ENCODE measurements around the gene ITPR2.
"Not testable (repeated sequence)": the region's sequence is repeated elsewhere in the genome, so short reads cannot be mapped to it uniquely, and the experiment has no call there.

ITPR2 gene

DNA sequence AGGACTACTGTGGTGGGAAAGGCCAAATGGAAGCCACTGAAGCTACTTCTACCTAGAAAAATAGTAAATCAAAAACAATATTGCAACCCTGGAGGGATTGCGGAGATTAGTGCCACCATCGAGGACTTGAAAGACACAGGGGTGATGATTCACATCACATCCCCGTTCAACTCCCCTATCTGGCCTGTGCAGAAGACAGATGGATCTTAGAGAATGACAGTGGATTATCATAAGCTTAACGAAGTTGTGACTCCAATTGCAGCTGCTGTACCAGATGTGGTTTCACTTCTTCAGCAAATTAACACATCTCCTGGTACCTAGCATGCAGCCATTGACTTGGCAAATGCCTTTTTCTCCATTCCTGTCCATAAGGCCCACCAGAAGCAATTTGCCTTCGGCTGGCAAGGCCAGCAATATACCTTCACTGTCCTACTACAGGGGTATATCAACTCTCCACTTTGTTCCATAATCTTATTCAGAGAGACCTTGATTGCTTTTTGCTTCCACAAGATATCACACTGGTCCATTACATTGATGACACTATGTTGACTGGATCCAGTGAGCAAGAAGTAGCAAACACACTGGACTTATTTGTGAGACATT lies 54.7 kb downstream of the ITPR2 start:
- H3K27me3 Mint-ChIP-seq; H3K27ac Mint-ChIP-seq; ATAC-seq (ENCODE audit: low read depth); DNase-seq (ENCODE audit: low spot score in 2 of 2); H3K4me3 Mint-ChIP-seq; H3K9me3 Mint-ChIP-seq: not testable (repeated sequence)
- Mint-ChIP-seq H3K36me3 (peaks cover 46% of the 10 kb centered on the region), H3K4me1 (peaks cover 13% of the 10 kb centered on the region)

DNA sequence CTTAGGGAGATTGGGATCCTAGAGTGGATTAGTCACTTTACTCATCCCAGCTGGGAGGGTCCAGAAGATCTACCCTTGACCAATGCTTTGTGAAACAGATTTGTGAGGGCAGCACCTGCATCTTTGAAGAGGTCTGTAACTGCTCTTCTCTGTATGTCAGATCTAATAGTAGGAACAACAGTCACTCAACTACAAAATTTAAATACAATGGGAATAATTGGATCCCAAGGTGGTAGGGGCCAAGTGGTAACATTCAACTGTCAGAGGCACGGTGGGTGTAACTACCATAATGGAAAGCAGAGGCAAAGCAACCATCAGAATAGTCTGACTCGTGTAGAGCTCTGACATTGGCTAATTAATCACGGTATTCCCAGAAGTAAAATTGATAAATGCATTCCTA lies 55.8 kb downstream of the ITPR2 start:
- peaks cover 13% of the 10 kb centered on the region for H3K4me1 Mint-ChIP-seq
- H3K27me3 Mint-ChIP-seq = no peaks in the 10 kb centered on the region
- H3K36me3 Mint-ChIP-seq = peaks cover 45% of the 10 kb centered on the region
- ATAC-seq (ENCODE audit: low read depth) (no peak), DNase-seq (ENCODE audit: low spot score in 2 of 2) (no peak)
- H3K27ac Mint-ChIP-seq = no peak overlapping the region
- peaks cover 6% of the 10 kb centered on the region for H3K9me3 Mint-ChIP-seq
- H3K4me3 Mint-ChIP-seq = no peak overlapping the region

DNA sequence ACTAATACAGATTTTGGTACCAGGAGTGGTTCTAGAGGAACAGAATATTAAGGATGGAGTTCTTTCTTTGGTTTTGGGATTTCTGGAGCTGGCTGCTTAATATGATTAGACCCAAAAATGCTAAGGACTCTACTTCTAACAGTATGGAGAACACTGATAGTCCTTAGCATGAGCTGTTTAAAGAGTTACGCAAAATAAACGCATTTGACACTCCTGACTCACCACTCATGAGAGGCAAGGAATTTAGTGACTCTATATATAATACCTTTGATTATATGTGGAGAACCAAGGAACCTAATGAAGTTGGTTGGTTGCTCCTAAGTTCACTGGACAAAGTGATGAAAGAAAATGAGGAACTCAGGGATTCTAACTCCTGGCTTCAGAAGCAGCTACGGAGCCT lies 57.0 kb downstream of the ITPR2 start:
- Mint-ChIP-seq H3K36me3 (peaks cover 45% of the 10 kb centered on the region), H3K4me1 (peaks cover 13% of the 10 kb centered on the region)
- not testable (repeated sequence) for H3K9me3 Mint-ChIP-seq; H3K27me3 Mint-ChIP-seq; H3K27ac Mint-ChIP-seq; H3K4me3 Mint-ChIP-seq; ATAC-seq (ENCODE audit: low read depth); DNase-seq (ENCODE audit: low spot score in 2 of 2)

DNA sequence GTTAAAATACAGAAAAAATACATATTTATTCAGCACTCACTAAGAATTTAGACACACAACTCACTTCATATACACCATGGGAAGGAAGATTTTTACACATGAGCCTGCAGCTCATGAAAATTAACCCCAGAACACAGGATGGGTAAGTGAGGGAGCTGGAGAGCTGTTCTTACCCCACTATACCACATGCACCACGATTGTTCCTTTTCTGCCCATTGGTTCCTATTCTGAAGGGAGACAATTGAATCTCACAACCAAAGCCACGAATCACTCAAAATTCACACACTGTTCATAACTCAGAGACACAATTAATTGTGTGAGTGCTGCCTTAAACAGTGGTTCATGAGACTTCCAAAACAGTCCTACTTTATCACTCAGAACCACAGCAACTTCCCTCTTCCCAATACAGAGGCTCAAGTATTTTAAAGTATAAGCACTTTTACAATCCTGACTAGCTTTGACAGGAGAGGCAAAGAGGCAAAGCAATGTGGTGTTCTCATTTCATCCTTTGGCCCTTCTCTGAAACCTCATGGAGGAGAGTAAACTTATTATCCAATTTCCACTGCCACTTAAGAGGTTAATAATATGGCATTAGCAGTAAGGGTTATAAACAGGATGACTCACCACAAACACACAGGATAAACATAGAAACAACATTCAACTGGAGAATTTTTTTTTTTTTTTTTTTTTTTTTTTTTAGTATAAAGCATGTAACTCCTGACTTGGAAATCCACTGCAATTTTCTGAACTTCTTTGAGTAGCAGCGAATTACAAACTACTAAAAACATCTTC lies 59.5 kb downstream of the ITPR2 start:
- H3K27me3 Mint-ChIP-seq = no peaks in the 10 kb centered on the region
- H3K36me3 Mint-ChIP-seq = peaks cover 32% of the 10 kb centered on the region
- H3K4me1 Mint-ChIP-seq = peaks cover 24% of the 10 kb centered on the region
- peaks cover 5% of the 10 kb centered on the region for H3K9me3 Mint-ChIP-seq
- no peak for DNase-seq (ENCODE audit: low spot score in 2 of 2)
- no peak for ATAC-seq (ENCODE audit: low read depth)
- no peak overlapping the region for H3K4me3 Mint-ChIP-seq
- H3K27ac Mint-ChIP-seq = peak overlapping the region; percentile 69

DNA sequence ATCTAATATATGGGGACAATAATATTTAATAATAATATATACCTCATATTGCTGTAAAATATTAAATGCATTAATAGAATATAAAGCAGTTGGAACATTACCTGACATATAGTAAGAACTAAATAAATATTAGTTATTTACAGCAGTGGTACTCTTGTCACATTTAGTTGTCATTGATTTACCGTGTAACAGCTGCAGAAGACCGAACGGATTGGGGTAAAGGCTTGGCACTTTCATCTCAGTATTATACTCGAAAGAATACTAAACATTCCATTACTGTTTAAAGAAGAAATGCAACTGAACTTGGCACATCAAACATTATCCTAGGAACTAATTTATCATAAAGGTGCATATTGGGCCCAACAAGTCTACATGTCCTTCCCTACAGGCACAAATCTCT lies 61.1 kb downstream of the ITPR2 start:
- Mint-ChIP-seq H3K27ac (no peak overlapping the region), H3K27me3 (no peaks in the 10 kb centered on the region), H3K4me1 (peaks cover 27% of the 10 kb centered on the region), H3K36me3 (peaks cover 30% of the 10 kb centered on the region), H3K9me3 (peaks cover 3% of the 10 kb centered on the region), H3K4me3 (no peak overlapping the region)
- DNase-seq (ENCODE audit: low spot score in 2 of 2) (no peak), ATAC-seq (ENCODE audit: low read depth) (no peak)

DNA sequence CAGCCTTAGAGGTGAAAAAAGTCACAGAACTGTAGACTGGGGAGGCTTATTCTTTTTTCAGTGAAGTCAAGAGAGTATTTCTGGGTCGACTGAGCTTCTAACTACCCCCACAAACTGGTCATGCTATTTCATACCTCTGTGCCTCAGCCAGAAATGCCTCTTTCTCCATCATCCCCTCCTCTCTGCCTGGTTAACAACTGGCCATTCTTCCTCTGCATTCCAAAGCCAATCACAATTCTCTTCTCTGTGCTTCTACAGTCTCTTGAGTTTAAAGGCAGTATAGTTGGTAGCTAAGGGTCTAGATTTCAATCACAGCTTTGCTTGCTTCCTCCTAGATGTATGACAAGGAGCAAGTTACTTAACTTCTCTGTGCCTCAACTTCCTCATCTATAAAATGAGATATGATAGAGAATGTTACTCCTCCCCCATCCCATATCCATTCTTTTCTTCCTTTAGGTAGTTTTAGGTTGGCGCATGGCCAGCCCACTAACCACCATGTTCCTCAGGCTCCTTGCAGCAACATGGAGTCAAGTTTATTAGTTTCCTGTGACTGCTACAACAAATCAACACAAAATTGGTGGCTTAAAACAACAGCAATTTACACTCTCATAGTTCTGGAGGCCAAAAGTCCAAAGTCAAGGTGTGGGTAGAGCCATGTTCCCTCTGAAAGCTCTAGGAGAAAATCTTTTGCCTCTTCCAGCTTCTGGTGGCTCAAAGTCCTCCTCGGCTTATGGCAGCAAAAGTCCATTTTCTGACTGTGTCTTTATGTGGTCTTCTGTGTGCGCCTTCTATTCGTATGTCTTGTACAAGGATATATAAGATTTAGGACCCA lies 62.5 kb downstream of the ITPR2 start:
- Mint-ChIP-seq H3K9me3 (peaks cover 3% of the 10 kb centered on the region), H3K4me3 (no peak overlapping the region), H3K27ac (peak overlapping the region; percentile 68), H3K27me3 (no peaks in the 10 kb centered on the region), H3K36me3 (peaks cover 27% of the 10 kb centered on the region), H3K4me1 (peaks cover 29% of the 10 kb centered on the region)
- ATAC-seq (ENCODE audit: low read depth) (peak; percentile 10), DNase-seq (ENCODE audit: low spot score in 2 of 2) (no peak)

- Mint-ChIP-seq H3K27me3 (no peaks in the 10 kb centered on the region), H3K36me3 (peaks cover 20% of the 10 kb centered on the region), H3K9me3 (no peaks in the 10 kb centered on the region), H3K27ac (no peak overlapping the region), H3K4me1 (peaks cover 26% of the 10 kb centered on the region), H3K4me3 (no peak overlapping the region)
- no peak for DNase-seq (ENCODE audit: low spot score in 2 of 2)
- peak; percentile 76 for ATAC-seq (ENCODE audit: low read depth)
These were observed 63.4 kb downstream of the ITPR2 start for GRCh38 chr12:26769611-26770010.

DNA sequence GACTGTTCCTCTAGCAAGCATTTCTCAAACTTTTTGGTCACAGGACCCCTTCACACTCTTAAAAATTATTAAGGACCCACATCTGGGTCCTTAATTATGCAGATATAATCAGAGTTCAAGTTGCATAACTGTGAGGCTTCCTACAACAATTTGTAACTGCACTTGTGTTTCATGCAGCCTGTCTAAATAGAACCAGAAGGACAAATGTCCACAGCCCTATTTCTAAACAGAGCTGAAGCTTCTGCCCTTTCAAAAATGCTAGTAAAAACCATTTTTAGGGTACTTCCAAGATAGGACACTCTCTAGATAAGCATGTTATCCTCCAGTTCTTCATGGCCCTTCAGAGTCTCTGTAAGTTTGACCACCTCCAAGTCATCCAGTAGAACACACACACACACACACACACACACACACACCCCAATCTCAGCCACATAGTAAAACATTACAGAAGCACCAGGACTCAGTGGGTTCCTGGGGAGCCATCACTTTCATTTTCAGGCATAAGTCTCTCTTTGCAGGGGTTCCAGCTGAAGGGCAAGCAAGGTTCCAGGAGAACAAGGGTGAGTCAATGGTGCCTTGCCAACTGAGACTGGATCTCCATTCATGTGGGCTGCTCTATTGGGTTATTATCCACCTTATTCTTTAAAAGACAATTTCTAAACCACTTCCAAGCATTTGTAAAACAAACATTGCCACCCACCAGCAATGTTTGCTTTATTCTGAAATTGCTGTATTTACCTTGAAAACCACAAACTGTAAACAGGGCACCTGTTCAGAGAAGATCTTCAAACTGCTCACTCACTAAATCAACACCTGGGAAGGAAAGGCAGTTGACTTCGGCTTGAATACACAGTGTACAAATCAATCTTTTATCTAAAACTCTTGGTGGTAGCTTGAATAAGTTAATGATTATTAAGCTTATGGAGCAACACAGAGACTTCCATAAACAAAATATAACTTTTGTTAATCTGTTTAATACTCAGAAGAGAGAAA lies 64.1 kb downstream of the ITPR2 start:
- peaks cover 25% of the 10 kb centered on the region for H3K36me3 Mint-ChIP-seq
- no peak overlapping the region for H3K4me3 Mint-ChIP-seq
- H3K27me3 Mint-ChIP-seq = no peaks in the 10 kb centered on the region
- DNase-seq (ENCODE audit: low spot score in 2 of 2) (no peak), ATAC-seq (ENCODE audit: low read depth) (no peak)
- peaks cover 26% of the 10 kb centered on the region for H3K4me1 Mint-ChIP-seq
- H3K9me3 Mint-ChIP-seq = peaks cover 2% of the 10 kb centered on the region
- H3K27ac Mint-ChIP-seq = peak overlapping the region; percentile 48

- H3K27me3 Mint-ChIP-seq = no peaks in the 10 kb centered on the region
- peaks cover 29% of the 10 kb centered on the region for H3K36me3 Mint-ChIP-seq
- H3K27ac Mint-ChIP-seq = no peak overlapping the region
These were observed 65.1 kb downstream of the ITPR2 start for GRCh38 chr12:26767865-26768264.

DNA sequence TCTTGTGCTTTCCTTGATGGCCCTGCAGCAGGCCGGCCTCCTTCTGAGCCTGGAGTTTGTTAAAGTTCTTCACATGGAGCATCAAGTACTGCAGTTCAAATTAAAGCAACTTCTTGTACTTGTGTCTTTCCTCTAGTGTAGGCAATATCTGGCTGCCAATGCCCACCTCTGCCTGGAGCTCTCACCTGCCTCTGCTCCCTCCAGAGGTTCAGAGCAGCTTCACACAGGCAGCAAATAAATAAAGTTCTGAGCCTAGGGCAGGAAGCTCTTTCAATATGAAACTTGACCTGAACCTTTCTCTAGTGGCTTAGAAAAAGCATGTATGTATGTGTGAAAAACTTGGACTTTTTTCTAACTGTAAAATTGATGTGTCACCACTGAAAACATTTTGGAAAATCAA lies 65.9 kb downstream of the ITPR2 start:
- Mint-ChIP-seq H3K27me3 (no peaks in the 10 kb centered on the region), H3K4me1 (peaks cover 21% of the 10 kb centered on the region), H3K9me3 (peaks cover 4% of the 10 kb centered on the region), H3K4me3 (no peak overlapping the region), H3K27ac (no peak overlapping the region), H3K36me3 (peaks cover 30% of the 10 kb centered on the region)
- DNase-seq (ENCODE audit: low spot score in 2 of 2) (no peak), ATAC-seq (ENCODE audit: low read depth) (no peak)

More at GRCh38 chr12:26767865-26768264, 65.1 kb downstream of the ITPR2 start:
- DNase-seq (ENCODE audit: low spot score in 2 of 2) (no peak), ATAC-seq (ENCODE audit: low read depth) (no peak)
- Mint-ChIP-seq H3K4me1 (peaks cover 21% of the 10 kb centered on the region), H3K9me3 (peaks cover 3% of the 10 kb centered on the region), H3K4me3 (no peak overlapping the region)

GRCh38 chr12:26762186-26762585 lies 70.8 kb downstream of the ITPR2 start:
- H3K27me3 Mint-ChIP-seq = no peaks in the 10 kb centered on the region
- peaks cover 10% of the 10 kb centered on the region for H3K9me3 Mint-ChIP-seq
- peaks cover 36% of the 10 kb centered on the region for H3K36me3 Mint-ChIP-seq
- ATAC-seq (ENCODE audit: low read depth) (no peak), DNase-seq (ENCODE audit: low spot score in 2 of 2) (no peak)
- H3K27ac Mint-ChIP-seq = peak overlapping the region; percentile 75
- H3K4me3 Mint-ChIP-seq = no peak overlapping the region
- peaks cover 4% of the 10 kb centered on the region for H3K4me1 Mint-ChIP-seq

DNA sequence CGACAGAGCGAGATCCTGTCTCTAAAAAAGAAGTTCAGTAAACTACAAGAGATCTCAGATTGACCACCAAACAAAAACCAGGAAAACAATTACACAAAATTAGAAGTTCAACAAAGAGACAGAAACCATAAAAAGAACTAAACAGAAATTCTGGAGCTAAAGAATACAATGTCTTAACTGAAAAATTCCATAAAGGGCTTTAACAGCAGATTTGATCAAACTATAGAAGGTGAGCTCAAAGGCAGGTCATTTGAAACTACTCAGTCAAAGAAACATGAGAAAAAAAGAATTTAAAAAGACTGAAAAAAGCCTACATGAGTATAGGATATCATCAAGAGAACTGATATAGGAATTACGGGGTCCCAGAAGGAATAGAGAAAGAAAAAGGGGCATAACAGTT lies 71.2 kb downstream of the ITPR2 start:
- peaks cover 10% of the 10 kb centered on the region for H3K9me3 Mint-ChIP-seq
- no peak for DNase-seq (ENCODE audit: low spot score in 2 of 2)
- H3K27ac Mint-ChIP-seq = peak overlapping the region; percentile 75
- ATAC-seq (ENCODE audit: low read depth) = no peak
- peaks cover 33% of the 10 kb centered on the region for H3K36me3 Mint-ChIP-seq
- no peaks in the 10 kb centered on the region for H3K27me3 Mint-ChIP-seq
- peaks cover 4% of the 10 kb centered on the region for H3K4me1 Mint-ChIP-seq
- no peak overlapping the region for H3K4me3 Mint-ChIP-seq

GRCh38 chr12:26760657-26761293 lies 72.2 kb downstream of the ITPR2 start:
- Mint-ChIP-seq H3K4me3 (no peak overlapping the region), H3K27me3 (no peaks in the 10 kb centered on the region), H3K9me3 (peaks cover 10% of the 10 kb centered on the region)

More at GRCh38 chr12:26760657-26761293, 72.2 kb downstream of the ITPR2 start:
- ATAC-seq (ENCODE audit: low read depth) = no peak
- H3K27ac Mint-ChIP-seq = no peak overlapping the region
- H3K4me1 Mint-ChIP-seq = peaks cover 4% of the 10 kb centered on the region
- DNase-seq (ENCODE audit: low spot score in 2 of 2) = no peak
- H3K36me3 Mint-ChIP-seq = peaks cover 28% of the 10 kb centered on the region

All from memory B cell (primary cell).